ENCODE measurements around the gene GTF3C2.

Gene GTF3C2

DNA sequence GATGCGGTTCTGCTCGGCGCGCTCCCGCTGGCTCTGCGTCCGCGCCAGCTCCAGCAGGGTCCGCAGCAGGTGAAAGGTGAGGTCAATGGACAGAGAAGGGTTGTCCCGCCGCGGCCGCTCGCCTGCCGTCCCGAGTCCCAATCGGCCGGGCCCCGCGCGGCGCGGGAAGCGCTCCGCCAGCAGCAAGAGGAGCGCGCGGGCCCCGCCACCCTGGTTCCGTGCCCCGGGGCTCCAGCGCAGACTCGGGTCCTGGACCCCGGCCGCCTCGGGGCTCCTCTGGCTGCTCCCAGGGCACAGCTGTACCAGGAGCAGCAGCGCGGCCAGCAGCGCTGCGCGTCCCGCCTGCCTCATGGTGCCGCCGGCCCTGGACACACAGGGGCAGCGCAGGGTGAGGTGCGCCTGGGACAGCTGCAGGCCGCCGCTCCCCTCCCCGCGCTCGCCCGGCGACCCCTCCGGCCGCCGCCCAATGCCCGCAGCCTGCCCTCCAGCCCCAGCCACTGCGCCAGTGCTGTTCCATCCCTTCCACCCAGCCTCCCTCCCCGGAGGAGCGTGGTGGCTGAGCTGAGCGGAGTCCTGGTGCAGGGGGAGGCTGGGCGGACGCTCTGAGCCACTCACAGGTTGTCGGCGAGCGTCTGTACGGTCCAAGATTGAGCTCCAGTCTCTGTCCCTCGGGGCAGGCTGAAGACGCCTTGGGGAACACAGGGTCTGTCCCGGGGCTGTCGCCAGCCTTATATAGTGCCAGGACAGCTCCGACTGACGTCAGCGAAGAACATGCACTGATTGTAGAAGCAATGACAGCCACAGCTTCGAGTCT lies 48.8 kb downstream of the GTF3C2 start:
- Histone ChIP-seq H3K4me2 (no peak overlapping the region), H3K9ac (no peak overlapping the region), H3K4me1 (ENCODE audit: low read depth, poor library complexity, severe bottlenecking) (peaks cover 4% of the 10 kb centered on the region), H3K27ac (no peak overlapping the region), H4K20me1 (ENCODE audit: insufficient read depth) (no peaks in the 10 kb centered on the region), H2AFZ (ENCODE audit: low read depth) (no peak overlapping the region), H3K27me3 (ENCODE audit: insufficient read depth, low read depth) (no peaks in the 10 kb centered on the region), H3K4me3 (IDR thresholded peaks at IDR 0.05; ENCODE audit: insufficient read depth, low read depth, low read length) (no peak overlapping the region), H3K79me2 (ENCODE audit: insufficient read depth, low read depth) (no peaks in the 10 kb centered on the region), H3K36me3 (ENCODE audit: insufficient read depth) (no peaks in the 10 kb centered on the region)
- TF ChIP-seq, protein P1, sequence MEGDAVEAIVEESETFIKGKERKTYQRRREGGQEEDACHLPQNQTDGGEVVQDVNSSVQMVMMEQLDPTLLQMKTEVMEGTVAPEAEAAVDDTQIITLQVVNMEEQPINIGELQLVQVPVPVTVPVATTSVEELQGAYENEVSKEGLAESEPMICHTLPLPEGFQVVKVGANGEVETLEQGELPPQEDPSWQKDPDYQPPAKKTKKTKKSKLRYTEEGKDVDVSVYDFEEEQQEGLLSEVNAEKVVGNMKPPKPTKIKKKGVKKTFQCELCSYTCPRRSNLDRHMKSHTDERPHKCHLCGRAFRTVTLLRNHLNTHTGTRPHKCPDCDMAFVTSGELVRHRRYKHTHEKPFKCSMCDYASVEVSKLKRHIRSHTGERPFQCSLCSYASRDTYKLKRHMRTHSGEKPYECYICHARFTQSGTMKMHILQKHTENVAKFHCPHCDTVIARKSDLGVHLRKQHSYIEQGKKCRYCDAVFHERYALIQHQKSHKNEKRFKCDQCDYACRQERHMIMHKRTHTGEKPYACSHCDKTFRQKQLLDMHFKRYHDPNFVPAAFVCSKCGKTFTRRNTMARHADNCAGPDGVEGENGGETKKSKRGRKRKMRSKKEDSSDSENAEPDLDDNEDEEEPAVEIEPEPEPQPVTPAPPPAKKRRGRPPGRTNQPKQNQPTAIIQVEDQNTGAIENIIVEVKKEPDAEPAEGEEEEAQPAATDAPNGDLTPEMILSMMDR (conservative IDR thresholded peaks at IDR 0.05; ENCODE audit: low read depth, low read length), result no peak

DNA sequence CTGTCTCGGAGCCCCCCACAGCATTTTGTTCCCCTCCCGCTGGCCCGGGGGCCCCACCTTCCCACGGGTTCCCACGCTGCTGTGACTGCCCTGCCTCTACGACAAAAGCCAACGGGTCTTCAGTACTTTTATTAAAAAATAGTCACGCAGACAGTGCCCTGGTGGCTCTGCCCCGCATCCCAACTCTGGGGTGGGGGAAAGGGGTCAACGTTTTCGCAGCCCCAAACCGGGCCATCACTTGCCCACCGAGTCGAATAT lies 49.3 kb downstream of the GTF3C2 start:
- no peak overlapping the region for H3K27ac ChIP-seq
- H3K4me2 ChIP-seq, result no peak overlapping the region
- H3K79me2 ChIP-seq (ENCODE audit: insufficient read depth, low read depth), result no peaks in the 10 kb centered on the region
- H2AFZ ChIP-seq (ENCODE audit: low read depth), result no peak overlapping the region
- TF ChIP-seq, protein P1 (conservative IDR thresholded peaks at IDR 0.05; ENCODE audit: low read depth, low read length), result no peak
- H3K4me3 ChIP-seq (IDR thresholded peaks at IDR 0.05; ENCODE audit: insufficient read depth, low read depth, low read length), result no peak overlapping the region
- no peaks in the 10 kb centered on the region for H4K20me1 ChIP-seq (ENCODE audit: insufficient read depth)
- no peaks in the 10 kb centered on the region for H3K36me3 ChIP-seq (ENCODE audit: insufficient read depth)
- no peak overlapping the region for H3K9ac ChIP-seq
- H3K4me1 ChIP-seq (ENCODE audit: low read depth, poor library complexity, severe bottlenecking), result peaks cover 7% of the 10 kb centered on the region
- no peaks in the 10 kb centered on the region for H3K27me3 ChIP-seq (ENCODE audit: insufficient read depth, low read depth)

DNA sequence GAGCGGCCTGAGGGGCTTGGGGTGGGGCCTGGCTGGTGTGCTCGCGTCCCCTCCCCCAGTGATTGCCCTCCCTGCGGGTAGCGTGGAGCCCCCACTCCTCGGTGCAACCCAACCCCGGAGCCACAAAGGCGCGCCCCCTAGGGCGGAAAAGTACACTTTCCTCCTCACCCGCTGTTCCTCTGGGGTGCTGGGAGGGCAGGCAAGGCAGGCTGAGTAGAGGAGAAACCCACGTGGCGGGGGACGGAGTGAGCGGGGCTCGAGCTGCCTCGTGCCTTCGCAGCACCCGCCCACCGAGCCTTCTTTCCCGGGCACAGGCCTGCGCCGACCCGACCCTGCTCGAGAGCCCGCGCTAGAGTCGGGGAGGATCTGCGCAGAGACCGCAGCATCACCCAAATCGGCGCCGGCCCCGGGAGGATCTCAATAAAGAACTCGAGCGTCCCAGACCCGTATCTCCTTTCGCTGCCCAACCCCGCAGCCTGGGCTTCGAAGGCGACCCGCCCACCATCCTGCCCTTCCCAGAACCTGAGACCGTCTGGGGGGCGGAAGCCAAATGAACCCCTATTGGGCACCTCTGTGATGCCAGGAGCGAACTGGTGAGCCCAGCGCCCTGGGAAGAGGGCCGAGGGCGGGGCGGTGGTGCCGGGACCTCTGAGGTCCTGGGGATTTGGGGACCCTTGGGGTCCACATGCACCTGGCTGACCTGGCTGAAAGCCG lies 49.8 kb downstream of the GTF3C2 start:
- Histone ChIP-seq H3K27me3 (ENCODE audit: insufficient read depth, low read depth) (no peaks in the 10 kb centered on the region), H4K20me1 (ENCODE audit: insufficient read depth) (no peaks in the 10 kb centered on the region), H3K4me1 (ENCODE audit: low read depth, poor library complexity, severe bottlenecking) (peaks cover 7% of the 10 kb centered on the region), H3K27ac (no peak overlapping the region), H3K9ac (no peak overlapping the region), H3K4me2 (no peak overlapping the region), H3K79me2 (ENCODE audit: insufficient read depth, low read depth) (no peaks in the 10 kb centered on the region), H2AFZ (ENCODE audit: low read depth) (no peak overlapping the region), H3K36me3 (ENCODE audit: insufficient read depth) (no peaks in the 10 kb centered on the region), H3K4me3 (IDR thresholded peaks at IDR 0.05; ENCODE audit: insufficient read depth, low read depth, low read length) (no peak overlapping the region)
- TF ChIP-seq, protein P1 (conservative IDR thresholded peaks at IDR 0.05; ENCODE audit: low read depth, low read length), result no peak

DNA sequence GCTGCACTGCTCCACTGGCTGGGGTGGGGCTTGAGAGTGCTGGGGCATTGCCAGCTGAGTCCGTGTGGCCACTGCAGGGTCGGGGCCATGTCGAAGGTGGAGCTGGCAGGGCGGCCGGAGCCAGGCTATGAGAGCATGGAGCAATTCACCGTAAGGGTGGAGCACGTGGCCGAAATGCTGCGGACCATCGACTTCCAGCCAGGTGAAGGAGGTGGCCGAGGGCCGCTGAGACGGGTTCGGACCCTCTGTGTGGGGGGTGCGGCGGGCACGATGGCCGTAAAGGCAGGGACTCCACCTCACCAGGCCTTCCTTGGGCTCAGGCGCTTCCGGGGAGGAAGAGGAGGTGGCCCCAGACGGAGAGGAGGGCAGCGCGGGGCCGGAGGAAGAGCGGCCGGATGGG lies 50.4 kb downstream of the GTF3C2 start:
- no peaks in the 10 kb centered on the region for H3K79me2 ChIP-seq (ENCODE audit: insufficient read depth, low read depth)
- no peaks in the 10 kb centered on the region for H3K36me3 ChIP-seq (ENCODE audit: insufficient read depth)
- H3K27ac ChIP-seq, result no peak overlapping the region
- peaks cover 7% of the 10 kb centered on the region for H3K4me1 ChIP-seq (ENCODE audit: low read depth, poor library complexity, severe bottlenecking)
- no peaks in the 10 kb centered on the region for H4K20me1 ChIP-seq (ENCODE audit: insufficient read depth)
- no peak overlapping the region for H3K4me2 ChIP-seq
- no peak overlapping the region for H2AFZ ChIP-seq (ENCODE audit: low read depth)
- TF ChIP-seq, protein P1 (conservative IDR thresholded peaks at IDR 0.05; ENCODE audit: low read depth, low read length), result no peak
- H3K9ac ChIP-seq, result no peak overlapping the region
- H3K27me3 ChIP-seq (ENCODE audit: insufficient read depth, low read depth), result no peaks in the 10 kb centered on the region
- H3K4me3 ChIP-seq (IDR thresholded peaks at IDR 0.05; ENCODE audit: insufficient read depth, low read depth, low read length), result no peak overlapping the region
